ENCODE measurements around the gene VCP. TPM values are rescaled to one million over a fixed set of nuclear protein-coding genes. Genes with fewer than 3 reads are reported as not detected.
"Not testable (repeated sequence)": the region's sequence is repeated elsewhere in the genome, so short reads cannot be mapped to it uniquely, and the experiment has no call there.

Gene VCP
- total RNA-seq, 1 donor from 2014 or later, result 473 TPM

DNA sequence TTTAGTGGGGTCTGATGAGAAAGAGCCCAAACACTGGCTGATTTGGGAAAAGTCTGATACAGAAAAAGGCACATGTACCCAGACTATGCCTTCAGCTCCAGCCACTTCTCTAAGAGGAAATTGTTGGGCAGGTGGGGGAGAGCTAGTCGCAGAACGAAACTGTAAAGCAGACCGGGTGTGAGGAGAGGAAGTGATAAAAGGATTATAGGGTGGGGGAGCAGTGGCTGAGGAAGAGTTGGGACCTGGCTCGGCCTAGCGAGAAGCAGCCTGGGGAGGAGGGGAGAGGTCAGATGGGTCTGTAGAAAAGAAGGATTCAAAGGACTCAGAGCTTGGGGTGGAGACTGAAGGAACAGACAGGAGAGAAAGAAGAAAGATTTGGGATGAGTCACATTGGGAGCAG, 49.0 kb downstream of the VCP start:
- DNase-seq (ENCODE audit: low read depth in 2 of 2), result not testable (repeated sequence)

DNA sequence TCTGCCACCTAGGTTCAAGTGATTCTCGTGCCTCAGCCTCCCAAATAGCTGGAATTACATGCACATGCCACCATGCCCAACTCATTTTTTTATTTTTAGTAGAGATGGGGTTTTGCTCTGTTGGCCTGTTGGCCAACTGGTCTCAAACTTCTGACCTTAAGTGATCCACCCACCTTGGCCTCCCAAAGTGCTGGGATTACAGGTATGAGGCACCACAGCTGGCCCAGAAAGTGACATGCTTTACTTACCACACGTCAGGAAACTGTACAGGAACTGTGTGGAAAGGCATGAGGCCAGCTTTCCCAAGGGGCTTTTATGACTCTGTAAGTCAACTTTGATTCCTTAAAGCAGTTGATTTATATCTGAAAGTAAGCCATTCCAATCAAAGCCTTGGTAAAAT, 57.9 kb downstream of the VCP start:
- no peak for DNase-seq (ENCODE audit: low read depth in 2 of 2)

DNA sequence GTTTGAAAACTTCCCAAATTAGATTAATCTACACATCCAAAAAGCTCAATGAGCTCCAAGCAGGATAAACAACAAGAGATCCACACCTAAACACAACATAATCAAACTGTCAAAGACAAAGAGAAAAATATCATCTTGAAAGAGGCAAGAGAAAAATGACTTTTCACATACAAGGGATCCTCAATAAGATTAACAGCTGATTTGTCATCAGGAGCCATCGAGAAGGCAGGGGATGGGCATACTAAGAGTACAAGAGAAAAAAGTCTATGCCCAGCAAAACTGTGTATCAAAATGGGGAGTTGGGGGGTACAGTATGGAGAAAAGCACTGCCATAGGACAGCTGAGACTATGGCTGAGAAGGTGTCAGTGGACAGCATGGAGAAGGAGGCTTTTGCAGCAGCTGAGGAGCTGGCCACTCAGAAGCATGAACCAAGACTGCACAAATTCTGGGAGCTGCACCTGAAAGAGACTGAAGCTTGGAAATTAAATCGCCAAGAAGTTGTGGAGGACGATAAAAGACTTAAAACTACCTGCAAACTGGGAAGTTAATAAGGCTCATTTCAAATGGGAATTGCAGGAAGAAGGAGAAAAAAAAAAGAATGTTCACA, 62.0 kb downstream of the VCP start:
- DNase-seq (ENCODE audit: low read depth in 2 of 2), result no peak

Other genes with a start within 250 kb of the VCP start
- gene PHF24, start 114.3 kb downstream of the VCP start, total RNA-seq, result not detected in 2 replicates
- 2.4 and 3.1 TPM in 2 replicates for gene DNAJB5, start 82.9 kb downstream of the VCP start, total RNA-seq
- 9.7 and 13.3 TPM in 2 replicates for gene FANCG, start 7.3 kb upstream of the VCP start, total RNA-seq
- 7.2 and 8.7 TPM in 2 replicates for gene PIGO, start 24.0 kb upstream of the VCP start, total RNA-seq
- gene STOML2, start 30.5 kb upstream of the VCP start, total RNA-seq, result 153 and 167 TPM in 2 replicates
- 5.6 and 7.4 TPM in 2 replicates for gene ATOSB, start 43.2 kb upstream of the VCP start, total RNA-seq
- 16.3 and 20.4 TPM in 2 replicates for gene UNC13B, start 89.4 kb upstream of the VCP start, total RNA-seq